Kidney capillary endothelial cell (primary cell): ENCODE data around the gene P2RY2.

Experiments
- DNase-seq: peaks from one replicate; pipeline ENCODE4 v3.0.0-alpha.2; 2018; ENCODE audit warnings: low spot score

P2RY2 gene

GRCh38 chr11:73218106-73218829 is at the start of gene P2RY2:
P2RY2 (plus strand) TSS chr11:73218281; CDS start chr11:73234160, 15,879 bp downstream.
- DNase-seq: peak; percentile 24

DNA sequence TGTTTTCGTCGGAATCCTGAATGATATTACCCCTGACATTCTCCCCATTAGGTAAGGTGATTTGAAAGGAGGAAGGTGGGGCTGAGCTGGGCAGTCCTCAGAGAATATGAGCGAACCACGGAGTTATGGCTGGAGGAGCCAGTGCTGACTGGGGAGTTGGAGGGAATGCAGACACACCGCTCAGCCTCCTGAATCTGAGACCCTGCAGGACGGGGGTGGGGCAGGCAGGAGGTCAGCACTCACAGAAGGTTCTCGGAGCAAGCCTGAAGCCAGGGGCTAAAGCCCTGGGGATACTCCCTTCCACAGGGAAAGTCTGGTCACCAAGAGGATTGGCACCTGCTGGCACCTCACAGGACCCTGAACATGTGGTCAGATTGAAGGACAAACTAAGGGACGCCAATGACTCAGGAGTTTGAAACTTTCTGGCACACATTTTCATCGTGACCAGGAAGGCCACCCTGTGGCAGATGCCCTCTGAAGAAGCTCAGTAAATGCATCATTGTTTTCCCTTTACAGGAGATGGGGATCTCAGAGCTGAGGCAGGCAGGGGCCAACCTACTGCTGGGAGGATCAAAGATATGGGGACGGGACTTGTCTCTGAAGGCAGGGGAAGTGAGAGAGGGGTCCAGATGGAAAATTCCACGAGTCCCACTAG is 49.0 kb upstream of the P2RY2 start:
- no peak for DNase-seq

DNA sequence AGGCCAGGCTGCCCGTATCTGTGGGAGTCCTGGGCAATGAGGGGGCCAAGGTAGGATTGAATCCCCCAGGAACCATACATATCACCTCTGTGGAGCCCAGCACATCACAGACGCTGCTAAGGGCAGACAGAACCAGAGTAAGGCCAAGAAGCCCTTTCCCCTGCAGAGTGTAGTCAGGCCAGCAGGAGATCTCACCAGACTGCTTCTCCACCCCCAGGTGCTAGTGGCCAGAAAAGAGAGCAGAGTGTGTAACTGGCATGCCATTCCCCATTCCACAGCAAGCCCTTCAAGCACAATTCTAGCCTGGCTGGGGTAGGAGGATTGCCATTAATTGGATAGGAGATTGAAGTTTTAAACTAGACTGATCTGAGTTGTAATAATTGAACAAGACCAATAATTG is 47.9 kb upstream of the P2RY2 start:
- no peak for DNase-seq

DNA sequence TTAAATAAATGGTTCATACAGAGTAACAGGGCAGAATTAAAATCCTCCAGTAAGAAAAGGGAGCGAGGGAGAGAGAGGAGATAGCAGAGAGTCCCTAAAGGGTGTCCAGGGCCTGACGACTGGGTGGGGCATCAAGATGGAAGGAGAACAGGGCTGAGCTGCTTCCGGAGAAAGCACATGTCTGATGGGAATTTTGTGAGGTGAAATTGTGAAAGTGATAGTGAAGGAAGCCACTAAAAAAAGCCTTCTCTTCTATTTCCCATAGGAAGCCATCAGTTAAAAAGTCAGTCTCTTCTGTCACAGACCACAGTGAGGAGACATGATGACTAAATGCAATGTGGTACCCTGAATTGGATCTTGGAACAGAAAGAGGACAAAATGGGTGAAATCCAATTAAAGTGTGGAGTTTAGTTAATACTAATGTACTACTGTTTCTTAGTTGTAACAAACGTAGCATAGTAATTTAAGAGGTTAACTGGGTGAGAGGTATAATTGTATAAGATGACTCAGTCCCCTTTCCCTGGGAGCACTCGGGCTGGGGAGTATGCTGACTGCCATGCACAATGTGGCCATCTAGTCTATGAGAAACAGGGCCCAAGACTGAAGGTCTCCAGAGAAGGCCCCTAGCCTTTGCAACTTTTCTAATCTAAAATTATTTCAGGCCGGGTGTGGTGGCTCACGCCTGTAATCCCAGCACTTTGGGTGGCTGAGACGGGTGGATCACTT is 46.5 kb upstream of the P2RY2 start:
- DNase-seq: peak; percentile 9

DNA sequence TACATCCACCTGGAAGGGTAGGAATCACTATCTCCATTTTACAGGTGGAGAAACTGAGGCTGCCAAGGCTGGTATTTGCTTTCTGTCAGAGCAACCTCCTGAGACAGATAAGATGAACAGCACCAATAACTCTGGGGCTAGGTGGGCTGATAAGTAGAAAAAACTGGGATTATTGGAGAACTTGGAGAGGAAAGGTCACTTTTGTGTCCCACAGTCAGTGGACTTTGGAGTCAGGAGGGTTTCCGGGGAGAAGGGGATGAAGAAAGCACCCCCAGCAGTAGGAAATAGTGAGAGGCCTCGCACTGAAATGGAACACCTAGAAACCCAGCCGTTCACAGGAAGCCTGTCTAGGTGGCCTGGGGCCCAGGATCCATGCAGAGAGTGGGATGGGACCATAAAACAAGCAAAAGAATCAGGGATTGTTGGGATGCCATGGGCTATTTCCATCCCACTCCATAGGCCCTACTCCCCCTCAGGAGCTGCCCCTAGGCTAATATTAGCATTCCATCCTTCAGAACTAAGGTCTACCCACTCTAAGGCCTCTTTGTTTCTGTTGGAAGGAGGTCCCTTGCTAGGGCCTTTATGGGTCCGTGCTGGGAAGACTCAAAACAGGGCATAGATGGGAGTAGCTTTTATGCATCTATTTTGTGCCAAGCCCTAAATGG is 45.0 kb upstream of the P2RY2 start:
- no peak for DNase-seq

- no peak for DNase-seq
Measured at GRCh38 chr11:73173755-73174494, 44.2 kb upstream of the P2RY2 start.

- DNase-seq: no peak
Measured at GRCh38 chr11:73174495-73174791, 43.6 kb upstream of the P2RY2 start.

GRCh38 chr11:73175551-73176144 is 42.4 kb upstream of the P2RY2 start:
- DNase-seq: no peak

DNA sequence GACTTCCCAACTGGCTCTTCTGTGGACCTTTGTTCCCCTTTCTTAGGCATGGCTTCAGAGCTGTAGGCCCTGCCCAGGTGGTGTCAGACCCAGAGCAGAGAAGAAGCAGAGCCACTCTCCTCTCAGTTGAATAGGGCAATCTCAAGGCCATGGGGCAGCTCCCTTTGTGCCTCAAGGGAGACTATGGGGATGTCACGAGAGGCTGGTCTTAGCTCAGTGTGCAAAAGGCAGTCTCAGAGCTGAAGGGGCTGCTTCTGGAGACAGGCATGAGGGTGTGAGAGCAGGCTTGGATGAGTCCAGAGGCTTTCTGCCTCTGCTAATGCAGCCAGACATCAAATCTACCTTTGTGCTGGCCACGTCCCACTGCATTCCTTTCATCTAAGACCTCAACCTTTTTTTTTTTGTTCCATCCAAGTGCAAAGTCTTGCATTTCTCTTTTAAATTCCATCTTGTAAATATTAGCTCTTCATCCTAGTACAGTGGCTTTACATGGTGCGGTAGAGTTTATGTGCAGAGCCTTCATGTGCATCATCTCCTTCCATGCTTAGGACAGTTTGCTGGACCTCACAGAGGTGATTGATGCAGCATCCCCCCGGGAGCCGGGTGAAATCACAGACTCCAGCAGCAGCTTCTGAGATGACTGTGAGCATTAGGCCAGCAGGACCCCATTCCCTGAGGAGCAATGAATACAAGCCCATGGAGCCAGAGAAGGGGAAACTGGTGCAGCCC is 41.8 kb upstream of the P2RY2 start:
- no peak for DNase-seq

- no peak for DNase-seq
Measured at GRCh38 chr11:73176874-73177155, 41.3 kb upstream of the P2RY2 start.

- peak; percentile 80 for DNase-seq
Measured at GRCh38 chr11:73177380-73177777, 40.7 kb upstream of the P2RY2 start.

DNA sequence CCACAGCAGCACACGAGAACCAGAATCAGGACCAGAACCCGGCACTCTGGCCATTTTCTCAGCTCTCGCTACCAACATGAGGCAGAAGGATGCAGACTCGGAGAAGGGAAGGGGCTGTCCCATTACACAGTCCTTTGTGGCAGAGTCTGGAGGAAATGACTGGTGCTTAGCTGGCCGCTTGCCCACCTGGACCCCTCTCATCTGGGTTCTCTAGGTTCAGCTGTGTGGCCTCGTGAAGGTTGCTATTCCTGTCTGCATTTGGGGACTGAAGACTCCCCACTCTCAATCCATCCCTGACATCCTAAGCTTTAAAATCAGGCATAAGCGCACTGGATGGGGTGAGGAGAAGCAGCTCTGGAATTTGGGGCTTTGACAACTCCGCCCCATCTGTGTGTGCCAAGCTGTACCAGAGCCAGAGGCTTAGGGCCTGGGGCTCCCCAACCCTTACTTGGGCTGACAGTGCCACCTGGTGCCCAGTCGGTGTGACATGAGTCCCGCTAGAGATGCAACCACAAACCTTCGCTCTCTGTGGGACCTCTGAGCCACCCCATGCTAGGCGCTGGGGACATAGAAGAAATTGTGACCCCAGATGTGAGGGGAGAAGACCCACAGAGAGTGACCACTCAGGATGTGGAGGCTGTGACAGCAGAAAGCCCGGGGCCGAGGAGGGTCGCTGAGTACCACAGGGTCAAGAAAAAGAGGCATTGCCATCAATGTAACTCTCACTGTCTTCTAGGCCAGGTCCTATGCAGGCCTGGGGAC is 40.1 kb upstream of the P2RY2 start:
- peak; percentile 89 for DNase-seq

GRCh38 chr11:73178681-73179080 is 39.4 kb upstream of the P2RY2 start:
- DNase-seq: no peak

DNA sequence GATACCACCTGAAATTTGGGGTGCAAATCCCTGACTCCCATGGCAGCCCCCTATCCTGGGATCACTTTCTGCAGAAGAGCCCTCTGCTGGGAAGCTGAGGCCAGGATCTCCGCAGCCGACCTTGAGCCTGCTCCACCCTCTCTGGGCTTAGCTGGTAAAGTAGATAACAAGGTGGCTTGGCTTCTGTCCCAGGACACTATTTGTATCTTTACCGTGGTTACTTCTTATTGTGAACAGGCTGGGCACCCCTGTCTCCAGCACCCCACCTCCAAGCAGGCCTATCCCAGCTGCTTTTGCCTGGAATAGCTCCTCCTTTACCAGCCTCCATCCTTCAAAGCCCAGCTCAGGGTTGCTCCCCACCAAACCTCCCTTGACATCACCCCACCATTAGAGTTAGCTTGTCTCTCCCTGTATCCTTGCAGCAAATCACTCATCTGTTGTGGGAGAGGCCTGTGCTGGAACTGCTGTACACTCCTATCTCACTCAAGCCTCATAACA is 35.2 kb upstream of the P2RY2 start:
- no peak for DNase-seq

DNA sequence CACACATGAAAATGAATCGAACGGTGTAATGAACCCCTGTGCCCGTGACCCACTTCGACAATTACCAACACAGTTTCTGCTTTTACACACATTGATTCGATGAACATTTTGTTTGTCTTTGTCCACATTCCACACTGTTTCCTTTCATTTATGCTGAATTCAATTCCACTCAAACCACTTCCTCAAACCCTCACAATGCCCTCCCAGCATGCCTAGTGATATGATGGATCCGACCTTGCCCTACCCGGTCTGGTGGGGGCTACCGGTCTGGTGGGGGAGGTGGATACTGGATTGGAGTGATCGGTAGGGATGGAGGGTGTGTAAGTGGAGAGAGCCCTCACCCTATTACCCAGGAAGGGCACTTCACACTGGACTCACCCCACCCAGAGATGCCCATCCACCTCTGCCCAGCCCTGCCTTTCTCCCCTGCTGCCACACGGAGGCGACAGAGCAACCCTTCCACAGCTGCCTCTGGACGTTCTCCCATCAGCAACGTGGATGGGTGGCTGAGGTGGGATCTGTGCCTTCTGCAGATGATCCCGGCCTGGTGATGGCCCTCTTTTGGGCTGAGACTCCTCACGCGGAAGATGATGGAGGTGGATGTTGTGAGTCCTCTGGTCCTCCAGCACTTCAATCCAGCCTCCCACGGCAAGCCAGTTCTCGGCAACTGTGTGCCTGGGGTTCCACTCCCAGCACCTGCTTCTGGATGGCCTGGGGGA is 33.0 kb upstream of the P2RY2 start:
- peak; percentile 58 for DNase-seq

DNA sequence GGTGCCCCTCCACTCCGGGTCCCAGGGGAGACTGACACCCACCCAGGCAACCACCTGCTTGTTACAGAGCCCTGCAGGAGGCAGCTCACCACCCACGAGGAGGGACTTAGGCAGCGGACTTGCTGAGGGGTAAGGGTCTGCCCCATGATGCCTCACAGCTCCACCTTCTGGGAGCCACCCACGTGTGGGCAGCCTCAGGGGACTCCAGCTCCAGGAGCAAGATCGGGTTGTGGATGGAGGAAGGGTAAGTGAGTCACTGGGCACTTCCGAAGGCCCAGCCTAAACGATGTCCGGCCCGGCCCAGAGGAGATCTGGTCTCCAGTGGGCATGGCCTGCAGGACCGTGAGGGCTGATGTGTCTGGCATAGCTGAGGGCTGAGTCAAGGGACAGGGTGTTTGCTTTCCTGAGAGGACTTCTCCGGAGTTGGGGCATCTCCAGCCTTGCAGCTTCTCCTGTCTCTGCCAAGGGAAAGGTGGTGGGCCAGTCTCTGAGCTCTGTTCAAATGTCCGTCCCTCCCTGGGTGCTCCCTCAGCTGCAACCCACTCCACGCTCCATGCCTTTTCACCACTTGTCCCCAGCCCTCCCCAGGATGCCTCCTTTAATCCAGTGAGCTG is 32.3 kb upstream of the P2RY2 start:
- peak; percentile 20 for DNase-seq

DNA sequence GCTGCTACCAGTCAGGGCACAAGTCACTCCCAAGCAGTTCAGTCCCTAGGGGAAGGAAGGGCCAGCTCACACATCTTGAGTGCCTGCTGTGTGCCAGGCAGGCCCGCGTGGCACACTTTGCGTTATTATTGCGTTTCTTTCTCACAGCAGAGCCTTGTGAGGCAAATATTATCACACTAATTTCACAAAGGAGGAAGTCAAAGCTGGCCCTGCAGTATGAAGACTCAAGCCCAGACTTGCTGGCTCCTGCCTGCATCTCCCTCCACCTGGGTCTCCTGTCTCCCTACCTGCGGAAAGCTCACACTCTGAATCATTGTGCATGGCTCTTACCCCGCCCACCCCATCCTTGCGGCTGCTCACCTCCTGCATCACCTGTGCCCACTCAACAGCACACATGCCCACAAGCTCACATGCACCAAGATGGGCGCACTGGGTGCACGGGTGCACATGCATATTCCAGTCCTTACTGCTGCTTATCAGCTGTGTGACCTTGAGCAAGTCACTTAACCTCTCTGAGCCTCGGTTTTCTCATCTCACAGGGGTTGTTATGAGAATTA is 31.7 kb upstream of the P2RY2 start:
- DNase-seq: no peak

- no peak for DNase-seq
Measured at GRCh38 chr11:73186886-73187285, 31.2 kb upstream of the P2RY2 start.

- no peak for DNase-seq
Measured at GRCh38 chr11:73187854-73188253, 30.2 kb upstream of the P2RY2 start.
